Measurements from ENCODE around the gene ASB16. TPM values are rescaled to one million over a fixed set of nuclear protein-coding genes. Genes with fewer than 3 reads are reported as not detected.
A peak's percentile ranks its signal among the peaks of the same experiment; 100 is the strongest.

The ASB16 gene
- total RNA-seq, 1 experiment from 2014 or later = not detected

GRCh38 chr17:44217738-44218343 lies 47.3 kb downstream of the ASB16 start:
- no peak for DNase-seq (ENCODE audit: low read depth)
- in situ Hi-C loops (cut with HindIII; ENCODE audit: low pct_unique_long_range_greater_than_20kb, low sequenced_read_pairs) = no loop called here

DNA sequence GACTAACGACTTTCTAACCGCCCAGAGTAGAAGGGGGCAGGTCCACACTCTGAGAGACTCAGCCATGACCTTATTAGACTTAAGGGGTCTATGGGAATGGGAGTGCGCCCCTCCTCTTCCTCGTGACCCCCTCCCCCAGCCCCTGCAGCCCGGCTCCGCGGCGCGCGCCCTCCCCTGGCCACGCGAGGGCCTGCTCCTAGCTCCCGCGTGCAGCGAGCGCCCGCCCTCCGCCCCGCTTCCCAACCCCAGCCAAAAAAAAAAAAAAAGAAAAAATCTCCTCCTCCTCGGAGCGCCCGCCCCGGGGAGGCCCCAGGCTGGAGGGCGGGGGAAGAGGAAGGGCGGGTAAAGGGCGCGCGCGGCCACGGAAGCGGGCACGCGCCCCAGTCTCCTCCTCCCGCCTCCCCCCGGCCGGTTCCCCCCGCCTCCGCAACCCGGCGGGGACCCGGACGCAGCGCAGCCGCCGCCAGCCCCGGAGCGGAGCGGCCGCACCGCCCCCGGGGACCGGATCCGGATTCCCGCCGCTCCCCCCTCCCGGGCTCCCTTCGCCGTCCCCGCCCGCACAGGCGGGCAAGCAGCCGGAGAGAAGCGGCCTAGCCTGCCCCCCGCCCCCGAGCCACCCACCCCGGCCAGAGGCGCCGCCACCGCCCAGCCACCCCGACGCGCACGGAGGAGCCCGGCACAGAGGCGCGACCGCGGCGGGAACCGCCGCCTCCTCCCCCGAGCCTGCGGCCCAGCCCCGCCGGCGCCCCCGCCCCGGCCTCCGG lies 48.0 kb downstream of the ASB16 start:
- in situ Hi-C loops (cut with HindIII; ENCODE audit: low pct_unique_long_range_greater_than_20kb, low sequenced_read_pairs) = no loop called here
- peak; percentile 95 for DNase-seq (ENCODE audit: low read depth)

DNA sequence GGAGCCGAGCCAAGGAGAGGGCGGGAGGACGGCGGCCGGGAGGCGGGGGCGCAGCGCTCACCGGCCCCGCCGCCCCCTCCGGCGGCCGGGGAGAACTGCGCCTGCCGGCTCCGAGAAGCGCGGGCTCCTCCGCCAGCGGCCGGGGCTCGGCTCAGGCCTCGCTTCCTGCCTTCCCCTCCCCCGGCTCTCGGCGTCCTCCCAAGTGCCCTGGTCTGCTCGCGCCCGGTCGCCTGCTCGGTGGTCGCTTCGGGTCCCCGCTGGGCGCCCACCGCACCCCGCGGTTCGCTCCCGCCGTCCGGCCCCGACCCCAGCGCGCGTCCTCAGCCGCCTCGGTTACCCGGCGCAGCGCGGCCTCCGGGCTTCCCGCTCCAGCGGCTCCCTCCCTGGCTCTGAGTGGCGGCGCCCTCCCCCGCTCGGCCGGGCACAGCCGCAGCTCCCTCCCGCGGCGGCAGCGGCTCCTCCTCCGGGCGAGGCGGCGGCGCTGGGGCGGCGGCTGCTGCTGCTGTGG lies 48.7 kb downstream of the ASB16 start:
- in situ Hi-C loops (cut with HindIII; ENCODE audit: low pct_unique_long_range_greater_than_20kb, low sequenced_read_pairs) = no loop called here
- peak; percentile 67 for DNase-seq (ENCODE audit: low read depth)

- peak; percentile 65 for DNase-seq (ENCODE audit: low read depth)
- in situ Hi-C loops (cut with HindIII; ENCODE audit: low pct_unique_long_range_greater_than_20kb, low sequenced_read_pairs) = no loop called here
These were observed 49.2 kb downstream of the ASB16 start, which contains the start of gene UBTF for GRCh38 chr17:44219616-44220212. TSS of gene UBTF (minus strand) at chr17:44219675. CDS start at chr17:44218229, 1,446 bp downstream.

DNA sequence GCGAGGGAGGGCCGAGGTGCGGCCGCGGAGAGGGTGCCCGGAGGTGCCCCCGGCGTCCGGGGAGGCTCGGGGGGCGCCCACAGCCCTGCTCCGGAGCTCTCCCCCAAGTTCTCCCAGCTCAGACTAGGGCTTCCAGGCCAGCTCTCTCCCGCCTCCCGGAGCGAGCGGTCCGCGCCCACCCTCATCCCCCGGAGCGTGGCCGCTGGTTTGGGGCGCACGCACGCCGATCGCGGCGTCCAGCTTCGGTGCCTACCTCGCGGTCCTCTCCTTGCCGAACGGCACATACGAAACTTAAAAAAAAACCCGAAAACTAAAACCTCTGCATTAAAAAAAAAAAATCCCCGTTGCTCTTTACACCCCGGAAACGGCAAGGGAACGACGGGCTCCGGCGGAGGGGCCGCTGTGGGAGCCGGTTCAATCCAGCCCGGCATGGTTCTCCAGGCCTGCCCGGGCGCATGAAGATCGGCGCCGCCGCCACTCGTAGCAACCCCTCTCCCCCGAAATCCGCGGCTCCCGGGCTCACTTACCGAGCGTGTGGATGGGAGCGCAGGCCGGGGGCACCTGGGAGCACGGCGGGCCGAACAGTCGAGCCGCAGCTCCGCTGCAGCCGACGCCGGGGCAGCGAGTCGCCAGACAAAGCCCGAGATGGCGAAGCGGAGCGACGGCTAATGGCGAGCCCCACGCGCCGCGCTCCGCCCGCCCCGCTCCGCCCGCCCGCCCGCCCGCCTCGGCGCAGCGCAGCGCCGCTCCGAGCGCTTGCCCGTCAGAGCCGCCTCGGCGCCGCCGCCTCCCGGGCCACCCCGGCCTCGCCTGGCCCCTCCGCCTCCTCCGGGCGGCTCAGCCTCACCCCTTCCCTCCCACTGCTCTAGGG lies 49.9 kb downstream of the ASB16 start:
- in situ Hi-C loops (cut with HindIII; ENCODE audit: low pct_unique_long_range_greater_than_20kb, low sequenced_read_pairs) = no loop called here
- DNase-seq (ENCODE audit: low read depth) = peak; percentile 66

- in situ Hi-C loops (cut with HindIII; ENCODE audit: low pct_unique_long_range_greater_than_20kb, low sequenced_read_pairs) = no loop called here
- peak; percentile 81 for DNase-seq (ENCODE audit: low read depth)
These were observed 50.8 kb downstream of the ASB16 start for GRCh38 chr17:44221084-44221861.

- in situ Hi-C loops (cut with HindIII; ENCODE audit: low pct_unique_long_range_greater_than_20kb, low sequenced_read_pairs) = no loop called here
- no peak for DNase-seq (ENCODE audit: low read depth)
These were observed 51.3 kb downstream of the ASB16 start for GRCh38 chr17:44221862-44222111.

DNA sequence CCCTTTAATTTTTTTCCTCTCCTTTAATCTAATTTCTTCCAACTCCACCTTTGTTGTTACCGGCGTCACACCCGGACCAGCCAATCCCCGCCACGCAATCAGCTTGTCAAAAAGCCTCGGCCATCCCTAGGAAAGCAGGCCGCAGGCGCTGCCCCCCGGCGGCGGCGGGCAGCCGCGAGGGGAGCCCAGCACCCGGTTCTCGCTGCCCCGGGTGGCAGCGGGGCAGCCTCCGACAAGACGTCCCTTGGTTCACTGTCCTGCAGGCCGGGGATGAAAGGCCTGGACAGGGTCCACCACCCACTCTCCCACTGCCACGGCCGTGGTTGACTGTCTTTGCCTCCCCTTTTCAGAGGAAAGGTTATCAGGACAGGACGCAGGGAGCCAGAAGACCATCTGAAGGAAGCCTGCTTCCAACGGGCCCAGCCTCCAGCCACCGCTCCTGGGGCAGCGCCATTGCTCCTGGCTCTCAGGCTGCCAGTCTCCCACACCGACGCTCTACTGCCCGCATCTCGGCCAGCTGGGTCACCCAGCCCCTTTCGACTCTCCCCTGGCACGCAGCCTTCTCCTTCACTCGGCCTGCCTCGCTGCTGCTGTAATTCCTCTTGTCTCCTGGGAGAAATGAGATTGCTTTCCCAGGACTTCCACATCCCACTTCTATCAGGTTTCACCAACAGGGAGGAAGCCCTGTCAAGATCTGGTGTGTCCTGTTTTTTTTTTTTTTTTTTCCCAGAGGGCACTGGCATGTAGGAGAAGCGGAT lies 51.8 kb downstream of the ASB16 start:
- in situ Hi-C loops (cut with HindIII; ENCODE audit: low pct_unique_long_range_greater_than_20kb, low sequenced_read_pairs) = no loop called here
- peak; percentile 88 for DNase-seq (ENCODE audit: low read depth)

DNA sequence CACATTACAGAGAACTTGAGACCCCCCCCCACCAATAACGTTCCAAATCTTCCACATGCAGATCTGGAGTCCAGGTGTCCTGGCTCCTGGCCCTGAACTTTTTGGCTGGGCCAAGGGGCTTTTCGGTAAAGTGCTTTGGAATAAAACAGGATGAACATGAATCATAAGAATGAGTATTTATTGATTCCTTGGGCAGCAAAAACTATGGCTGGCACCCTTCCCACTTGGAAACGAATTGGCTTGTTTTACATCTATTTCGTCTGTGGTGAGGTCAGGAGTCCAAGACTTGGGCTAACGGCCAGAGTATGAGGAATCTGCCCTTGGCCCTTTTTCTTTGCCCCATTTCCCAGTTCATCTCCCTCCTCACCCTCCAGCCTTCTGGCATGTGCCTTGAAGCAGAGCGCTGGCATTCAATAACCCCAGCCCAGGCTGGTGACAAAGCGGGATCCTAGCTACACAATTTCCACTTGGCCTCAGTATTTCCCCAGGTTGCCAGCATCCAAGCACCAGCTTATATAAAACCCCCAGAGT lies 53.1 kb downstream of the ASB16 start:
- peak; percentile 55 for DNase-seq (ENCODE audit: low read depth)
- in situ Hi-C loops (cut with HindIII; ENCODE audit: low pct_unique_long_range_greater_than_20kb, low sequenced_read_pairs) = no loop called here

Other genes starting within 250 kb of the ASB16 start
- not detected in 2 replicates for gene PPY, start 228.2 kb upstream of the ASB16 start, total RNA-seq (2014; rRNA removed; shearing (Covaris generic); ENCODE audit: low replicate concordance)
- gene PYY, start 216.8 kb upstream of the ASB16 start, total RNA-seq (2014; rRNA removed; shearing (Covaris generic); ENCODE audit: low replicate concordance) = not detected in 2 replicates
- 1.5 and 3.0 TPM in 2 replicates for gene NAGS, start 166.1 kb upstream of the ASB16 start, total RNA-seq (2014; rRNA removed; shearing (Covaris generic); ENCODE audit: low replicate concordance)
- 98.2 and 101 TPM in 2 replicates for gene TMEM101, start 155.7 kb upstream of the ASB16 start, total RNA-seq (2014; rRNA removed; shearing (Covaris generic); ENCODE audit: low replicate concordance)
- gene LSM12, start 104.0 kb upstream of the ASB16 start, total RNA-seq (2014; rRNA removed; shearing (Covaris generic); ENCODE audit: low replicate concordance) = 77.9 and 126 TPM in 2 replicates
- gene G6PC3, start 100.0 kb upstream of the ASB16 start, total RNA-seq (2014; rRNA removed; shearing (Covaris generic); ENCODE audit: low replicate concordance) = 42.4 and 50.6 TPM in 2 replicates
- gene HDAC5, start 47.1 kb upstream of the ASB16 start, total RNA-seq (2014; rRNA removed; shearing (Covaris generic); ENCODE audit: low replicate concordance) = 30.9 and 38.0 TPM in 2 replicates
- 3.0 and 5.7 TPM in 2 replicates for gene HROB, start 28.8 kb upstream of the ASB16 start, total RNA-seq (2014; rRNA removed; shearing (Covaris generic); ENCODE audit: low replicate concordance)
- 37.5 and 66.0 TPM in 2 replicates for gene TMUB2, start 16.3 kb downstream of the ASB16 start, total RNA-seq (2014; rRNA removed; shearing (Covaris generic); ENCODE audit: low replicate concordance)
- gene ATXN7L3, start 29.2 kb downstream of the ASB16 start, total RNA-seq (2014; rRNA removed; shearing (Covaris generic); ENCODE audit: low replicate concordance) = 19.9 and 28.8 TPM in 2 replicates
- gene UBTF, start 49.0 kb downstream of the ASB16 start, total RNA-seq (2014; rRNA removed; shearing (Covaris generic); ENCODE audit: low replicate concordance) = 64.1 and 68.7 TPM in 2 replicates
- gene SLC4A1, start 97.4 kb downstream of the ASB16 start, total RNA-seq (2014; rRNA removed; shearing (Covaris generic); ENCODE audit: low replicate concordance) = not detected in 2 replicates
- 2.2 TPM in 1 of 2 replicates, not detected in the other for gene RUNDC3A, start 137.9 kb downstream of the ASB16 start, total RNA-seq (2014; rRNA removed; shearing (Covaris generic); ENCODE audit: low replicate concordance)
- gene SLC25A39, start 154.1 kb downstream of the ASB16 start, total RNA-seq (2014; rRNA removed; shearing (Covaris generic); ENCODE audit: low replicate concordance) = 223 and 249 TPM in 2 replicates
- 454 and 543 TPM in 2 replicates for gene GRN, start 174.6 kb downstream of the ASB16 start, total RNA-seq (2014; rRNA removed; shearing (Covaris generic); ENCODE audit: low replicate concordance)
- gene FAM171A2, start 193.1 kb downstream of the ASB16 start, total RNA-seq (2014; rRNA removed; shearing (Covaris generic); ENCODE audit: low replicate concordance) = 8.3 and 14.4 TPM in 2 replicates
- gene ITGA2B, start 218.9 kb downstream of the ASB16 start, total RNA-seq (2014; rRNA removed; shearing (Covaris generic); ENCODE audit: low replicate concordance) = 0.26 and 3.3 TPM in 2 replicates

Data from Caki2 (cell line).